ENCODE data around the gene C16orf78.

DNA sequence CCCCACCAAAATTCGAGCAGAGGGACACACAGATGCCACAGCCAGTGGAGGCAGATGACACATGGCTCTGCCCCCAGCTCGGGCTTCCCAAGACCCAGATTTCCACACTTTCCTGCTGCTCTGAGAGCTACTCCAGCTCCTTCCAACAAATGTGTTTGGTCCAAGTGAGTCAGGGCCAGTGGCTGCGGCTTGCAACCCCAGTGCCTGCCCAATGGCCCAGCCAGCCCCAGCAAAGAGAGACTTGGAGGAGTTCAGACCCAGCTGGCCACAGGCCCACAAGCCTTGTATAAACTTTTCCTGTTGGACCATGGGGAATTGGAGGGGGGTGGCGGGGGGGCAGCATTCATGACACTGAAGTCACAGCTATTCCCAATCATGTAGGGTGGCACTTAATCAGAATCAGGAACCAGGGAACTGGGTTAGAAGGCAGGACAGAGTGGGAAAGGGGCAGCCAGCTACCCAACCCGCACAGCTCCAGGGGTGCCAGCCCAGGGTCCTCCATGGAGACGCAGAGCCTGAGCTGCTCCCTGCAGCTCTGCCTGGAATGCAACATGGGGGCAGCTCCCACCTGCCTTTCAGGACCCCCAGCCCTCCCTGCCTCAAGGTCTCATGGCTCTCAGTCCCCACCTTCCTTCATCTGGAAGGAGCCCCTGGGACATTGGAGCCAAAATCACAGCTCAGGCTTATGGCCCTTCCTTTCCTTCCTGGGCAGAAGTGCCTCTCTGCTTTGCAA, 17.5 kb upstream of the C16orf78 start:
- TF ChIP-seq CTCF (conservative IDR thresholded peaks at IDR 0.05; ENCODE audit: low read depth, low read length) (no peak), EZH2 (IDR thresholded peaks at IDR 0.05; ENCODE audit: borderline replicate concordance, low read depth, low read length, poor library complexity, severe bottlenecking) (no peak)

Data from A673 (cell line).